GM12872 (cell line): ENCODE measurements around the gene ILF2.

Experiments
- CTCF ChIP-seq: IDR thresholded peaks from 3 replicates; pipeline ENCODE4 v1.5.1; 2011; ENCODE audit warnings: low read depth, mild to moderate bottlenecking, low read length, moderate library complexity; ENCODE audit not compliant: insufficient read depth

The ILF2 gene

GRCh38 chr1:153614906-153615305 lies 55.9 kb downstream of the ILF2 start:
- TF ChIP-seq CTCF = no peak

GRCh38 chr1:153614189-153614900 lies 56.4 kb downstream of the ILF2 start:
- no peak for TF ChIP-seq CTCF

- TF ChIP-seq CTCF = no peak
Measured at GRCh38 chr1:153613406-153613805, 57.4 kb downstream of the ILF2 start.

- TF ChIP-seq CTCF = no peak
Measured at GRCh38 chr1:153612755-153613331, 58.0 kb downstream of the ILF2 start, which contains the start of gene S100A16. Gene S100A16 (minus strand): TSS chr1:153613137. CDS start chr1:153608151, 4,986 bp downstream.

GRCh38 chr1:153612111-153612754 lies 58.6 kb downstream of the ILF2 start:
- no peak for TF ChIP-seq CTCF
